H9 (cell line): ENCODE measurements around the gene NMT1. TPM values are rescaled to one million over a fixed set of nuclear protein-coding genes. Genes with fewer than 3 reads are reported as not detected.

Experiments used
- DNase-seq: peaks from one replicate; pipeline ENCODE4 v3.0.0-alpha.2; 2017
- H2AFZ ChIP-seq: one replicate; pipeline ENCODE4 v1.6.1; 2013; ENCODE audit warnings: mild to moderate bottlenecking, low read length, control low read depth, moderate library complexity
- H2AK5ac ChIP-seq: 2 replicates; pipeline ENCODE4 v1.6.1; 2013; ENCODE audit warnings: low read length, control low read depth, mixed read lengths; ENCODE audit not compliant: insufficient read length
- H2BK120ac ChIP-seq: one replicate; pipeline ENCODE4 v1.6.1; 2013; ENCODE audit warnings: low read depth, mild to moderate bottlenecking, low read length, control low read depth, inconsistent platforms; ENCODE audit not compliant: poor library complexity, severe bottlenecking
- H2BK12ac ChIP-seq: 2 replicates; pipeline ENCODE4 v1.6.1; 2013; ENCODE audit warnings: low read length, control low read depth, mixed read lengths, low read depth; ENCODE audit not compliant: insufficient read length
- H2BK15ac ChIP-seq: 2 replicates; pipeline ENCODE4 v1.6.1; 2013; ENCODE audit warnings: low read depth, low read length, control low read depth
- H2BK20ac ChIP-seq: one replicate; pipeline ENCODE4 v1.6.1; 2013; ENCODE audit warnings: low read depth, mild to moderate bottlenecking, low read length, control low read depth, inconsistent platforms; ENCODE audit not compliant: poor library complexity, severe bottlenecking
- H2BK5ac ChIP-seq: 2 replicates; pipeline ENCODE4 v1.6.1; 2013; ENCODE audit warnings: low read length, control low read depth, mixed read lengths; ENCODE audit not compliant: insufficient read length
- H3K14ac ChIP-seq: 2 replicates; pipeline ENCODE4 v1.6.1; 2013; ENCODE audit warnings: low read length, control low read depth; ENCODE audit not compliant: insufficient read depth
- H3K18ac ChIP-seq: 2 replicates; pipeline ENCODE4 v1.6.1; 2013; ENCODE audit warnings: low read depth, mild to moderate bottlenecking, mixed read lengths, low read length, control low read depth; ENCODE audit not compliant: insufficient read length
- H3K23ac ChIP-seq: 2 replicates; pipeline ENCODE4 v1.6.1; 2013; ENCODE audit warnings: low read length, control low read depth, mixed read lengths, low read depth; ENCODE audit not compliant: insufficient read length
- H3K23me2 ChIP-seq: 2 replicates; pipeline ENCODE4 v1.6.1; 2013; ENCODE audit warnings: low read depth, mild to moderate bottlenecking, mixed read lengths, low read length, control low read depth; ENCODE audit not compliant: insufficient read length, poor library complexity, severe bottlenecking
- H3K27ac ChIP-seq: 2 replicates; pipeline ENCODE4 v1.5.1; 2013; ENCODE audit warnings: low read length, control low read depth, mixed read lengths, low read depth; ENCODE audit not compliant: insufficient read length
- H3K27me3 ChIP-seq: 2 replicates; pipeline ENCODE4 v1.6.1; 2013; ENCODE audit warnings: low read length, control low read depth, inconsistent platforms; ENCODE audit not compliant: insufficient read depth
- H3K4ac ChIP-seq: 2 replicates; pipeline ENCODE4 v1.6.1; 2013; ENCODE audit warnings: low read depth, mild to moderate bottlenecking, control low read depth, inconsistent platforms, low read length, moderate library complexity
- H3K4me1 ChIP-seq: 2 replicates; pipeline ENCODE4 v1.6.1; 2013; ENCODE audit warnings: low read length, control low read depth, inconsistent platforms; ENCODE audit not compliant: insufficient read depth
- H3K4me2 ChIP-seq: 2 replicates; pipeline ENCODE4 v1.6.1; 2013; ENCODE audit warnings: low read length, control low read depth, mixed read lengths; ENCODE audit not compliant: insufficient read length, insufficient read depth
- H3K56ac ChIP-seq: 2 replicates; pipeline ENCODE4 v1.6.1; 2013; ENCODE audit warnings: low read depth, mild to moderate bottlenecking, mixed read lengths, low read length, control low read depth; ENCODE audit not compliant: insufficient read length
- H3K79me1 ChIP-seq: 2 replicates; pipeline ENCODE4 v1.6.1; 2013; ENCODE audit warnings: low read depth, mild to moderate bottlenecking, moderate library complexity, low read length, control low read depth, inconsistent platforms; ENCODE audit not compliant: insufficient read depth, poor library complexity, severe bottlenecking
- H3K79me2 ChIP-seq: 2 replicates; pipeline ENCODE4 v1.6.1; 2013; ENCODE audit warnings: low read length, control low read depth, inconsistent platforms; ENCODE audit not compliant: insufficient read depth
- H3K9ac ChIP-seq: 2 replicates; pipeline ENCODE4 v1.6.1; 2013; ENCODE audit warnings: low read length, control low read depth, mixed read lengths; ENCODE audit not compliant: insufficient read length; ENCODE audit errors: extremely low read depth
- H3K9me3 ChIP-seq: one replicate; pipeline ENCODE4 v1.6.1; 2013; ENCODE audit warnings: low read depth, low read length, inconsistent platforms; ENCODE audit not compliant: control insufficient read depth
- H3T11ph ChIP-seq: one replicate; pipeline ENCODE4 v1.6.1; 2013; ENCODE audit warnings: mild to moderate bottlenecking, low read length, control low read depth, inconsistent platforms
- H4K20me1 ChIP-seq: one replicate; pipeline ENCODE4 v1.6.1; 2013; ENCODE audit not compliant: control insufficient read depth, insufficient read length, insufficient read depth
- H4K5ac ChIP-seq: 2 replicates; pipeline ENCODE4 v1.6.1; 2013; ENCODE audit warnings: low read depth, mild to moderate bottlenecking, mixed read lengths, low read length, control low read depth; ENCODE audit not compliant: insufficient read length
- H4K8ac ChIP-seq: replicated peaks from 2 replicates; pipeline ENCODE4 v1.6.1; 2013; ENCODE audit warnings: low read length, control low read depth, mixed read lengths, low read depth; ENCODE audit not compliant: insufficient read length
- H4K91ac ChIP-seq: 2 replicates; pipeline ENCODE4 v1.6.1; 2013; ENCODE audit warnings: low read depth, mild to moderate bottlenecking, moderate library complexity, mixed read lengths, low read length, control low read depth; ENCODE audit not compliant: insufficient read length
- H3K27ac Mint-ChIP-seq, 3 experiments: 2 replicates in 2 of 3; 3 replicates in 1 of 3; pipeline ENCODE4 v1.8.0; 2020 to 2021; ENCODE audit warnings: mixed read lengths in 3 of 3, mild to moderate bottlenecking in 1 of 3, moderate library complexity in 1 of 3
- H3K27me3 Mint-ChIP-seq: 2 replicates; pipeline ENCODE4 v1.8.0; 2021; ENCODE audit warnings: low read depth, mild to moderate bottlenecking, moderate library complexity, mixed read lengths
- H3K36me3 Mint-ChIP-seq, 3 experiments: 2 replicates in 2 of 3; 3 replicates in 1 of 3; pipeline ENCODE4 v1.8.0; 2020 to 2021; ENCODE audit warnings: low read depth in 3 of 3, mixed read lengths in 3 of 3; ENCODE audit not compliant: insufficient read depth in 1 of 3
- H3K4me1 Mint-ChIP-seq, 2 experiments: 2 replicates each; pipeline ENCODE4 v1.8.0; 2020; ENCODE audit warnings: mixed read lengths in 2 of 2
- H3K4me3 Mint-ChIP-seq, 2 experiments: 2 replicates in 1 of 2; 3 replicates in 1 of 2; pipeline ENCODE4 v1.8.0; 2020 to 2021; ENCODE audit warnings: mild to moderate bottlenecking in 2 of 2, mixed read lengths in 2 of 2, moderate library complexity in 1 of 2
- H3K9me3 Mint-ChIP-seq, 2 experiments: 2 replicates in 1 of 2; 3 replicates in 1 of 2; pipeline ENCODE4 v1.8.0; 2020; ENCODE audit warnings: mild to moderate bottlenecking in 2 of 2, mixed read lengths in 2 of 2, moderate library complexity in 1 of 2
- WGBS: extraction: QIAGEN DNeasy Blood & Tissue Kit; methylation state at CpG from one replicate; pipeline ENCODE4 v1.1.7; 2013; ENCODE audit warnings: missing lambda C conversion rate, low lambda C conversion rate, mixed read lengths; ENCODE audit not compliant: insufficient read length; ENCODE audit errors: extremely low coverage; 5-methylcytosine and 5-hydroxymethylcytosine counted together
- total RNA-seq: library from RNA; stranded (reverse); gene quantifications from 2 replicates; pipeline ENCODE4 v1.2.1, GENCODE V29; 2021
- TF ChIP-seq, protein P1 (sequence below): fragments of 200-600 bp; sonication (generic); conservative IDR thresholded peaks from 3 replicates; pipeline ENCODE4 v1.8.0; 2021; ENCODE audit warnings: antibody characterized with exemption, mild to moderate bottlenecking

The NMT1 gene
- total RNA-seq, 1 experiment from 2014 or later: 150 TPM

DNA sequence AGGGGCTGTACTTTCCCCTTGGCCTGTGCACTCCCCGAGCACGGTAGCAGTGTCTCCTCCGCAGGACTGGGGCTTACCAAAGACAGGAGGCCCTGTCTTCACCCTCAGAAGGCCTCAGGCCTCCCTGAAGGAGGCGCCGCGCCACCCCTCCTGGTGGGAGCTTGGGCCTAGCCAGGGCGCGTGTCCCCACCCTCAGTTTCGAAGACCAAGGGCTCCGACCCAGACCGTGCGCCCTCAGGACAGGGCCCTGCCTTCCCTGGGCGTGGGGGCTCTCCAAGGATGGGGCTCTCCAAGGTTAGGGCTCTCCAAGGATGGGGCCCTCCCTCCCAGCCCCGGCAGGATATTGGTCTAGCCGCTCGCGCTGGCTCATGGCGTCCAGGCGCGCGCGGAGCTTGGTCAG, 59.4 kb downstream of the NMT1 start:
- H3K27ac Mint-ChIP-seq: no peak overlapping the region
- no peak overlapping the region for H3K4me2 ChIP-seq
- no peaks in the 10 kb centered on the region for H3K79me1 ChIP-seq
- H3T11ph ChIP-seq: no peak overlapping the region
- no peak overlapping the region for H4K5ac ChIP-seq
- no peaks in the 10 kb centered on the region for H3K9me3 ChIP-seq
- H4K20me1 ChIP-seq: no peaks in the 10 kb centered on the region
- H3K9me3 Mint-ChIP-seq: no peaks in the 10 kb centered on the region
- no peak for DNase-seq
- no peak overlapping the region for H2BK120ac ChIP-seq
- H3K4me1 Mint-ChIP-seq: peaks cover 10 to 17% of the 10 kb centered on the region in 2 experiments
- H3K23me2 ChIP-seq: no peaks in the 10 kb centered on the region
- H3K14ac ChIP-seq: no peak overlapping the region
- no peak overlapping the region for H3K27ac ChIP-seq
- H2BK5ac ChIP-seq: no peak overlapping the region
- no peak overlapping the region for H3K56ac ChIP-seq
- no peaks in the 10 kb centered on the region for H3K4me1 ChIP-seq
- no peak overlapping the region for H2BK15ac ChIP-seq
- H3K4ac ChIP-seq: no peak overlapping the region
- H3K79me2 ChIP-seq: no peaks in the 10 kb centered on the region
- H3K4me3 Mint-ChIP-seq: no peak overlapping the region
- H4K91ac ChIP-seq: no peak overlapping the region
- H2BK12ac ChIP-seq: no peak overlapping the region
- H2AK5ac ChIP-seq: no peak overlapping the region
- TF ChIP-seq, protein P1, sequence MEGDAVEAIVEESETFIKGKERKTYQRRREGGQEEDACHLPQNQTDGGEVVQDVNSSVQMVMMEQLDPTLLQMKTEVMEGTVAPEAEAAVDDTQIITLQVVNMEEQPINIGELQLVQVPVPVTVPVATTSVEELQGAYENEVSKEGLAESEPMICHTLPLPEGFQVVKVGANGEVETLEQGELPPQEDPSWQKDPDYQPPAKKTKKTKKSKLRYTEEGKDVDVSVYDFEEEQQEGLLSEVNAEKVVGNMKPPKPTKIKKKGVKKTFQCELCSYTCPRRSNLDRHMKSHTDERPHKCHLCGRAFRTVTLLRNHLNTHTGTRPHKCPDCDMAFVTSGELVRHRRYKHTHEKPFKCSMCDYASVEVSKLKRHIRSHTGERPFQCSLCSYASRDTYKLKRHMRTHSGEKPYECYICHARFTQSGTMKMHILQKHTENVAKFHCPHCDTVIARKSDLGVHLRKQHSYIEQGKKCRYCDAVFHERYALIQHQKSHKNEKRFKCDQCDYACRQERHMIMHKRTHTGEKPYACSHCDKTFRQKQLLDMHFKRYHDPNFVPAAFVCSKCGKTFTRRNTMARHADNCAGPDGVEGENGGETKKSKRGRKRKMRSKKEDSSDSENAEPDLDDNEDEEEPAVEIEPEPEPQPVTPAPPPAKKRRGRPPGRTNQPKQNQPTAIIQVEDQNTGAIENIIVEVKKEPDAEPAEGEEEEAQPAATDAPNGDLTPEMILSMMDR: no peak
- H2BK20ac ChIP-seq: no peak overlapping the region
- H3K9ac ChIP-seq: no peak overlapping the region
- WGBS: no CpG with 5 or more reads among the region's 22 CpGs
- H3K27me3 ChIP-seq: no peaks in the 10 kb centered on the region
- H2AFZ ChIP-seq: no peak overlapping the region
- H4K8ac ChIP-seq: no peak overlapping the region
- no peak overlapping the region for H3K23ac ChIP-seq
- no peak overlapping the region for H3K18ac ChIP-seq
- H3K36me3 Mint-ChIP-seq: no peaks in the 10 kb centered on the region; a peak in 5 of 7 replicates
- H3K27me3 Mint-ChIP-seq: no peaks in the 10 kb centered on the region
